ENCODE data around the gene ZNF672.

Gene ZNF672

GRCh38 chr1:248837045-248837780, 811 bp upstream of the ZNF672 start:
- DNase-seq = no peak

GRCh38 chr1:248838357-248839167, 538 bp downstream of the ZNF672 start:
- DNase-seq = peak; percentile 96

- no peak for DNase-seq
These were observed 1.1 kb downstream of the ZNF672 start for GRCh38 chr1:248839168-248839555.

GRCh38 chr1:248840946-248841345, 2.9 kb downstream of the ZNF672 start:
- no peak for DNase-seq

- DNase-seq = peak; percentile 38
These were observed 3.8 kb downstream of the ZNF672 start for GRCh38 chr1:248841702-248842395.

- peak; percentile 20 for DNase-seq
These were observed 4.8 kb downstream of the ZNF672 start for GRCh38 chr1:248842781-248843331.

- no peak for DNase-seq
These were observed 5.7 kb downstream of the ZNF672 start for GRCh38 chr1:248843687-248844086.

GRCh38 chr1:248844526-248844925, 6.5 kb downstream of the ZNF672 start:
- no peak for DNase-seq

GRCh38 chr1:248847181-248847955, 9.3 kb downstream of the ZNF672 start:
- DNase-seq = no peak

GRCh38 chr1:248847956-248848561, 10.0 kb downstream of the ZNF672 start:
- DNase-seq = no peak

GRCh38 chr1:248848602-248849001, 10.6 kb downstream of the ZNF672 start:
- no peak for DNase-seq

GRCh38 chr1:248849152-248849551, 11.1 kb downstream of the ZNF672 start:
- DNase-seq = no peak

GRCh38 chr1:248849637-248850036, 11.6 kb downstream of the ZNF672 start:
- DNase-seq = no peak

- DNase-seq = no peak
These were observed 12.1 kb downstream of the ZNF672 start for GRCh38 chr1:248850124-248850523.

GRCh38 chr1:248850536-248851251, 12.7 kb downstream of the ZNF672 start:
- DNase-seq = no peak

- no peak for DNase-seq
These were observed 13.4 kb downstream of the ZNF672 start for GRCh38 chr1:248851390-248851789.

- peak; percentile 45 for DNase-seq
These were observed 14.7 kb downstream of the ZNF672 start for GRCh38 chr1:248852481-248853405.

GRCh38 chr1:248853663-248854375, 15.8 kb downstream of the ZNF672 start:
- DNase-seq = no peak

- no peak for DNase-seq
These were observed 17.6 kb downstream of the ZNF672 start for GRCh38 chr1:248855580-248855979.

- DNase-seq = no peak
These were observed 18.2 kb downstream of the ZNF672 start for GRCh38 chr1:248856176-248856575.
